GM23338 (cell line): ENCODE results near the gene FBLN2.

ENCODE experiments used
- CREB1 ChIP-seq: fragments of 250-450 bp; sonication (Bioruptor Pico); IDR thresholded peaks from 2 replicates; pipeline ENCODE4 v1.5.0; 2020; ENCODE audit warnings: low read depth, mild to moderate bottlenecking, moderate library complexity
- CTCF ChIP-seq, 2 experiments: fragments of 200-600 bp in 1 of 2; sonication (generic) in 1 of 2; conservative IDR thresholded peaks; 2 replicates each; pipeline versions ENCODE4 v1.5.1 to v1.6.1; 2016 to 2017; ENCODE audit warnings: antibody characterized with exemption in 2 of 2, low read depth in 2 of 2, mild to moderate bottlenecking in 2 of 2, moderate library complexity in 1 of 2
- EZH2 ChIP-seq: fragments of 200-600 bp; sonication (generic); IDR thresholded peaks from one replicate; pipeline ENCODE4 v1.8.0; 2017; ENCODE audit warnings: antibody characterized with exemption, mild to moderate bottlenecking, low read depth; ENCODE audit not compliant: unreplicated experiment
- NANOG ChIP-seq: IDR thresholded peaks from 2 replicates; pipeline ENCODE4 v1.6.1; 2016; ENCODE audit warnings: antibody characterized with exemption, borderline replicate concordance
- POLR2AphosphoS5 ChIP-seq: IDR thresholded peaks from 2 replicates; pipeline ENCODE4 v1.6.1; 2016; ENCODE audit warnings: antibody characterized with exemption, low read depth
- REST ChIP-seq: IDR thresholded peaks from one replicate; pipeline ENCODE4 v1.6.1; 2018; ENCODE audit warnings: antibody characterized with exemption; ENCODE audit not compliant: unreplicated experiment

- TF ChIP-seq CTCF (conservative IDR thresholded peaks at IDR 0.05; ENCODE audit: low read depth in 2 of 2) (no peak), EZH2 (no peak), NANOG (no peak), POLR2AphosphoS5 (no peak), REST (no peak), CREB1 (CRISPR knock-in tag) (no peak)
Observed at GRCh38 chr3:13525827-13526625, 22.9 kb upstream of the FBLN2 start.
